22Rv1 (cell line): ENCODE results near the gene FCRLB.
"Not testable (repeated sequence)": the region's sequence is repeated elsewhere in the genome, so short reads cannot be mapped to it uniquely, and the experiment has no call there.

ENCODE experiments used
- H3K27ac ChIP-seq: fragments of 450-650 bp; 2 replicates; pipeline ENCODE4 v1.5.1; 2017
- CTCF ChIP-seq: fragments of 450-650 bp; IDR thresholded peaks from 2 replicates; pipeline ENCODE4 v1.5.1; 2017; ENCODE audit warnings: mild to moderate bottlenecking
- ZFX ChIP-seq: fragments of 450-650 bp; IDR thresholded peaks from 2 replicates; pipeline ENCODE4 v1.6.1; 2017; ENCODE audit warnings: antibody characterized with exemption, borderline replicate concordance

Gene FCRLB

GRCh38 chr1:161720956-161721737 is at the start of gene FCRLB:
FCRLB (plus strand) TSS chr1:161721544; CDS start chr1:161722673, 1,129 bp downstream.
- no peak within 1 kb of the TSS for H3K27ac ChIP-seq
- no peak for TF ChIP-seq ZFX
- TF ChIP-seq CTCF, result no peak

- H3K27ac ChIP-seq, result not testable (repeated sequence)
Measured at GRCh38 chr1:161673437-161673836, 47.9 kb upstream of the FCRLB start.

GRCh38 chr1:161674447-161674846 is 46.9 kb upstream of the FCRLB start:
- H3K27ac ChIP-seq, result not testable (repeated sequence)

GRCh38 chr1:161674908-161675307 is 46.4 kb upstream of the FCRLB start:
- H3K27ac ChIP-seq, result not testable (repeated sequence)

GRCh38 chr1:161676441-161676840 is 44.9 kb upstream of the FCRLB start:
- no peak for TF ChIP-seq CTCF
- TF ChIP-seq ZFX, result no peak
- no peak overlapping the region for H3K27ac ChIP-seq

GRCh38 chr1:161676958-161677689 is 44.2 kb upstream of the FCRLB start:
- no peak overlapping the region for H3K27ac ChIP-seq
- TF ChIP-seq CTCF (no peak), ZFX (no peak)

GRCh38 chr1:161678500-161678899 is 42.8 kb upstream of the FCRLB start:
- no peak for TF ChIP-seq CTCF
- no peak for TF ChIP-seq ZFX

GRCh38 chr1:161681879-161682278 is 39.5 kb upstream of the FCRLB start:
- H3K27ac ChIP-seq, result no peak overlapping the region
- TF ChIP-seq ZFX (no peak), CTCF (no peak)

More at GRCh38 chr1:161678500-161678899, 42.8 kb upstream of the FCRLB start:
- no peak overlapping the region for H3K27ac ChIP-seq

GRCh38 chr1:161688946-161689345 is 32.4 kb upstream of the FCRLB start:
- no peak overlapping the region for H3K27ac ChIP-seq
- TF ChIP-seq CTCF (no peak), ZFX (no peak)
